Transverse colon (tissue), 4 donors: ENCODE data around the gene FBN2. TPM values are rescaled to one million over a fixed set of nuclear protein-coding genes. Genes with fewer than 3 reads are reported as not detected.

ENCODE experiments used
- DNase-seq: peaks from one replicate; pipeline ENCODE4 v3.0.0-alpha.2; 2019
- H3K27ac ChIP-seq, 4 donors: fragments of 200-600 bp; sonication (generic); 2 replicates each; pipeline ENCODE4 v1.5.1; 2016 to 2018; ENCODE audit warnings: inconsistent platforms in 4 of 4
- H3K27me3 ChIP-seq: fragments of 200-600 bp; sonication (generic); 2 replicates; pipeline ENCODE4 v1.5.1; 2017; ENCODE audit warnings: inconsistent platforms
- H3K36me3 ChIP-seq, 4 donors: fragments of 200-600 bp; sonication (generic); 2 replicates each; pipeline ENCODE4 v1.5.1; 2017 to 2019; ENCODE audit warnings: inconsistent platforms in 4 of 4
- H3K4me1 ChIP-seq, 4 donors: fragments of 200-600 bp; sonication (generic); 2 replicates each; pipeline ENCODE4 v1.5.1; 2017 to 2020; ENCODE audit warnings: inconsistent platforms in 4 of 4
- H3K4me3 ChIP-seq, 4 donors: fragments of 200-600 bp; sonication (generic); 1 replicate in 1 of 4; 2 replicates in 3 of 4; pipeline versions ENCODE4 v1.5.1 to v1.6.1; 2017 to 2019; ENCODE audit warnings: inconsistent platforms in 4 of 4
- H3K9me3 ChIP-seq, 2 donors: fragments of 200-600 bp; sonication (generic); 2 replicates each; pipeline ENCODE4 v1.5.1; 2017 to 2019; ENCODE audit warnings: inconsistent platforms in 2 of 2
- EP300 ChIP-seq: sonication (generic); formaldehyde crosslinking; IDR thresholded peaks from one replicate; pipeline ENCODE4 v1.6.1; 2017; ENCODE audit warnings: antibody characterized with exemption, low read depth
- POLR2A ChIP-seq: fragments of 450-650 bp; IDR thresholded peaks from one replicate; pipeline ENCODE4 v1.6.1; 2016; ENCODE audit warnings: antibody characterized with exemption, mild to moderate bottlenecking, moderate library complexity
- POLR2AphosphoS5 ChIP-seq, 3 donors: sonication (generic); formaldehyde crosslinking; IDR thresholded peaks; one replicate each; pipeline ENCODE4 v1.6.1; 2016; ENCODE audit warnings: antibody characterized with exemption in 3 of 3
- WGBS, 2 donors: methylation state at CpG; one replicate each; pipeline ENCODE4 v1.1.5; 2018; ENCODE audit warnings: low coverage in 1 of 2; 5-methylcytosine and 5-hydroxymethylcytosine counted together
- in situ Hi-C, 4 donors: fragments of 200-750 bp; cut with MboI; loops; one replicate each; pipeline versions ENCODE4 v1.15.0 to v1.15.1; 2017; ENCODE audit warnings: low sequenced_read_pairs in 3 of 4, low pct_ligation_motif_present in 1 of 4, low pct_unique_long_range_greater_than_20kb in 1 of 4
- intact Hi-C: fragments of 100-400 bp; cut with DNase I; formaldehyde crosslinking; loops from one replicate; pipeline ENCODE4 v1.15.1; 2023; ENCODE audit warnings: low total_unique reads
- total RNA-seq, 4 donors: library from RNA; depleted of rRNA; stranded (reverse); fragments of >200 nt; gene quantifications; one replicate each; pipeline ENCODE4 v1.1.0, GENCODE V29; 2016
- TF ChIP-seq, protein P1 (sequence below), 5 experiments: fragments of 200-600 bp in 3 of 5; fragments of 450-650 bp in 2 of 5; sonication (generic) in 3 of 5; IDR thresholded peaks; 1 replicate in 2 of 5; 2 replicates in 3 of 5; pipeline ENCODE4 v1.5.1; 2016 to 2017; ENCODE audit warnings: antibody characterized with exemption in 5 of 5, inconsistent platforms in 3 of 5, mild to moderate bottlenecking in 2 of 5, moderate library complexity in 1 of 5

FBN2 gene
- total RNA-seq, 4 donors from 2014 or later, result 0.79 to 16.1 (median 2.6) TPM

GRCh38 chr5:128579093-128579492 is 41.0 kb upstream of the FBN2 start:
- in situ Hi-C loops (no loop called here), intact Hi-C loops (no loop called here)
- Histone ChIP-seq H3K4me1 (no peaks in the 10 kb centered on the region), H3K27me3 (no peaks in the 10 kb centered on the region), H3K27ac (no peak overlapping the region), H3K4me3 (no peak overlapping the region), H3K9me3 (peaks cover 0 to 3% of the 10 kb centered on the region in 2 donors), H3K36me3 (no peaks in the 10 kb centered on the region)
- TF ChIP-seq POLR2A (no peak), EP300 (no peak), POLR2AphosphoS5 (IDR thresholded peaks at IDR 0.05) (no peak)
- TF ChIP-seq, protein P1, sequence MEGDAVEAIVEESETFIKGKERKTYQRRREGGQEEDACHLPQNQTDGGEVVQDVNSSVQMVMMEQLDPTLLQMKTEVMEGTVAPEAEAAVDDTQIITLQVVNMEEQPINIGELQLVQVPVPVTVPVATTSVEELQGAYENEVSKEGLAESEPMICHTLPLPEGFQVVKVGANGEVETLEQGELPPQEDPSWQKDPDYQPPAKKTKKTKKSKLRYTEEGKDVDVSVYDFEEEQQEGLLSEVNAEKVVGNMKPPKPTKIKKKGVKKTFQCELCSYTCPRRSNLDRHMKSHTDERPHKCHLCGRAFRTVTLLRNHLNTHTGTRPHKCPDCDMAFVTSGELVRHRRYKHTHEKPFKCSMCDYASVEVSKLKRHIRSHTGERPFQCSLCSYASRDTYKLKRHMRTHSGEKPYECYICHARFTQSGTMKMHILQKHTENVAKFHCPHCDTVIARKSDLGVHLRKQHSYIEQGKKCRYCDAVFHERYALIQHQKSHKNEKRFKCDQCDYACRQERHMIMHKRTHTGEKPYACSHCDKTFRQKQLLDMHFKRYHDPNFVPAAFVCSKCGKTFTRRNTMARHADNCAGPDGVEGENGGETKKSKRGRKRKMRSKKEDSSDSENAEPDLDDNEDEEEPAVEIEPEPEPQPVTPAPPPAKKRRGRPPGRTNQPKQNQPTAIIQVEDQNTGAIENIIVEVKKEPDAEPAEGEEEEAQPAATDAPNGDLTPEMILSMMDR (IDR thresholded peaks at IDR 0.05), result no peak
- 65 to 67% methylated on average over 3 of the region's 3 CpGs for WGBS, 2 donors
- no peak for DNase-seq

DNA sequence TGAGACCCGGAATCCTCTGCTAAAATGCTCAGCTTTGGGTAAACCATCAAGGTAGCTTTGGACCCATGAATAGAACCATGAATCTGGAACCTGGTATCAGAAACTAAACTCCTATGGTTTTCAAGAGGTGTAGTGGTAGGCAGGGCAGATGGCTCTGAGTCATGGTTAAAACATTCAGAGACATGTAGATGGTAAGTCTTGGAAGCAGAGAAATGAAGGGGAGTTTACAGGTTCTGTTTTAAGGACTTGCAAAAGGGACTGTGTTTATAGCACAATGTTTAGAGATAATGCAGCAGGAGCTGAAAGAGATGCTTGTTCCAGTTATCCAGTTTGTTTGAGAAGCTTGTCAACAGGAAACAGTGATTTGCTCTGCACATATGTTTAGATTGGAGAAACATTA is 36.0 kb upstream of the FBN2 start:
- H3K9me3 ChIP-seq, result peaks cover 0 to 3% of the 10 kb centered on the region in 2 donors
- no peaks in the 10 kb centered on the region for H3K4me1 ChIP-seq
- no peak overlapping the region for H3K4me3 ChIP-seq
- no peaks in the 10 kb centered on the region for H3K27me3 ChIP-seq
- DNase-seq, result no peak
- TF ChIP-seq POLR2AphosphoS5 (IDR thresholded peaks at IDR 0.05) (no peak), POLR2A (no peak), EP300 (no peak)
- TF ChIP-seq, protein P1 (IDR thresholded peaks at IDR 0.05), result no peak
- H3K36me3 ChIP-seq, result no peaks in the 10 kb centered on the region
- intact Hi-C loops, result no loop called here
- no peak overlapping the region for H3K27ac ChIP-seq
- in situ Hi-C loops, result no loop called here
- 86 to 100% methylated on average over 1 of the region's 1 CpG for WGBS, 2 donors

GRCh38 chr5:128572930-128573319 is 34.9 kb upstream of the FBN2 start:
- Histone ChIP-seq H3K9me3 (peaks cover 0 to 3% of the 10 kb centered on the region in 2 donors), H3K36me3 (no peaks in the 10 kb centered on the region), H3K27ac (no peak overlapping the region), H3K4me1 (no peaks in the 10 kb centered on the region), H3K4me3 (no peak overlapping the region), H3K27me3 (no peaks in the 10 kb centered on the region)
- TF ChIP-seq POLR2A (no peak), EP300 (no peak), POLR2AphosphoS5 (IDR thresholded peaks at IDR 0.05) (no peak)
- TF ChIP-seq, protein P1 (IDR thresholded peaks at IDR 0.05), result no peak
- intact Hi-C loops, result no loop called here
- 75 to 88% methylated on average over 2 of the region's 2 CpGs for WGBS, 2 donors
- no peak for DNase-seq
- in situ Hi-C loops, result no loop called here

DNA sequence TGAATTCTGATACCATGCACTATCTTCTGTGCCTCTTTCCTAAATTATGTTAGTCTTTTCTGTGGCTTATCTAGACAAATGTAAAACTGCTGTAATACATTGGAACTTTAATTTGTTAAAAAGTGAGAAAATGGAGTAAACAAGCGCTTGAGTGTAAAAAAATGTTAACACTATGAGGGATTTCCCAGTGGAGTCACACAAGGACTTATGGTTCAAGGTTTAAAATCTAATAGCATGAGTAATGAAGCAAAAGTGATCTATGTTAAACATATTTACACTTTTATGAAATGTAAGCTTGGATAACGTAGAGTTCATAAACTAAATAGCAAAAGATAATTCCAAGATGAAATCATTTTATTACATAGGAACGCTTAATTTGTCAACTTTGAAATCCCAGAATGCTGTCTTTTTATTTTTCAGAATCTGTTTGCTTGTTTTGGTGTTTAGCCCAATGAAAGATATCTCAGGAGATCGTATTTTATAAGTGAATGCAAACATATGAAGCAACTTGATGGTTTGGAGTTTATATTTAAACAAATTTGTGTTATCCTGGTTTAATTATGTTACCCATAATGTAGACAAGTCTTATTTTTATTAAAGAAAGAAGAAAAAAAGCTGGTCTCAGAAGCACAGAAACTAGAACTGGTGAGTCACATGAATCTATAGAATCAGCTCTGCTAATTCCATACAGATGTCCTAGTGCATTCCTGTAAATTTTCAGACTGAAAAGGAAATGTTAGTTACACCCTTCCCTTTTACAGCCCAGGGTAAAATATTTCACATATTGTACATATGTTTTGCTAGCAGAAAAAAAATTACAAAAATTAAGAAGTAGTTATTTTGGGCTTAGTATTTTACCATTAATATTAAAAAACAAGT is 34.2 kb upstream of the FBN2 start:
- H3K4me3 ChIP-seq, result no peak overlapping the region
- H3K36me3 ChIP-seq, result no peaks in the 10 kb centered on the region
- H3K4me1 ChIP-seq, result no peaks in the 10 kb centered on the region
- 57 to 71% methylated on average over 4 of the region's 4 CpGs for WGBS, 2 donors
- H3K9me3 ChIP-seq, result peaks cover 0 to 3% of the 10 kb centered on the region in 2 donors
- H3K27me3 ChIP-seq, result no peaks in the 10 kb centered on the region
- no peak for TF ChIP-seq POLR2A
- no peak for TF ChIP-seq EP300
- TF ChIP-seq POLR2AphosphoS5 (IDR thresholded peaks at IDR 0.05), result no peak
- TF ChIP-seq, protein P1 (IDR thresholded peaks at IDR 0.05), result no peak
- no peak for DNase-seq
- H3K27ac ChIP-seq, result no peak overlapping the region
- in situ Hi-C loops (no loop called here), intact Hi-C loops (no loop called here)
